ENCODE data around the gene CALU. TPM values are rescaled to one million over a fixed set of nuclear protein-coding genes. Genes with fewer than 3 reads are reported as not detected.

CALU gene
- total RNA-seq, 2 donors from 2014 or later, result 36.3 to 45.8 TPM

DNA sequence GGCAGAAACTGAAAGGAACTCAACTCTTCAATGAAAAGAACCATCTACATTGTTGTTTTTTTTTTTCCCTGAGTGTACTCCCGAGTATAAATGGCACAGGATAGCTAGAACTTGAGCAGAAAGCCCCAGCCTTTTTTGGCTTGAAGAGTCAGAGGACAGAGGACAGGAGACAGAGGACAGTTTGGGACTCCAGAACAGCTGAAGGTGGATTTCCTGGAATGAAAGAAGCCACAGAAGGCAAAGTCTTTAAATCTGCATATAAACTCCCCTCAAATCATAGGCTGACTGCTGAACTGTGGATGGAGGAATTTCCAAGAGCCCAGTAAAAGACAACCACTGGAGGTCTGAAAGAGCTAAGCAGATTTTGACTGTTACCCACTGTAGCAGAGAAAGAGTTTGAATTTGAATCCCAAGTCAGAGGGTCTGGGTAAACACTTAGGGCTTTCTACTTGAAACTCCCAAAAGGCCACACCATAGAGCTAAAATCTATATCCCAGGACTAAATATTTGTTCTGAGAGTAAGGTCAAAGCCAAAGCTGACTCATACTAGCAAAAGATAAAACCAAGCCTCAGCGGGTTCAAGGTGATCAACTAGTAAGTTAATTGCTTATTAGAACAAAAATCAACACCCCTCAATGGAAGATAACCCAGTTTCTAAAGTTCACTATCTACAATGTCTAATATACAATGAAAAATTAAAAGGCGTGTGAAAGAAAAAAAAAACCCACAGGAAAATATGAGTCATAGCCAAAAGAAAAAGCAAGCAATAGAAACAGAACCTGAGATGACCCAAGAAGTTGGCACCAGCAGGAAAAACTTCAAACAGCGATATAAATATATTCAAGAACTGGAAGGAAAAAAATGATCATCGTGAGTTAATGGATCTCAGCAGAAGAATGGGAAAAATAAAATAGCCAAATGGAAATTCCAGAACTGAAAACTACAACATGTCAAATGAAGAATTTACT, 38.3 kb downstream of the CALU start:
- H3K9me3 ChIP-seq, result no peaks in the 10 kb centered on the region
- intact Hi-C loops (cut with DNase I), result no loop called here
- 41 to 44% methylated on average over 5 of the region's 5 CpGs for WGBS, 2 donors
- no peak for ATAC-seq
- TF ChIP-seq CTCF (IDR thresholded peaks at IDR 0.05), result no peak
- TF ChIP-seq POLR2A (IDR thresholded peaks at IDR 0.05), result no peak
- no peaks in the 10 kb centered on the region for H3K36me3 ChIP-seq (replicated peaks in 1 of 2; ENCODE audit: insufficient read depth in 1 of 2, low read depth in 2 of 2)
- H3K4me1 ChIP-seq, result no peaks in the 10 kb centered on the region
- H3K4me3 ChIP-seq, result no peak overlapping the region
- no peak overlapping the region for H3K27ac ChIP-seq
- H3K27me3 ChIP-seq, result no peaks in the 10 kb centered on the region
- no peak for DNase-seq

DNA sequence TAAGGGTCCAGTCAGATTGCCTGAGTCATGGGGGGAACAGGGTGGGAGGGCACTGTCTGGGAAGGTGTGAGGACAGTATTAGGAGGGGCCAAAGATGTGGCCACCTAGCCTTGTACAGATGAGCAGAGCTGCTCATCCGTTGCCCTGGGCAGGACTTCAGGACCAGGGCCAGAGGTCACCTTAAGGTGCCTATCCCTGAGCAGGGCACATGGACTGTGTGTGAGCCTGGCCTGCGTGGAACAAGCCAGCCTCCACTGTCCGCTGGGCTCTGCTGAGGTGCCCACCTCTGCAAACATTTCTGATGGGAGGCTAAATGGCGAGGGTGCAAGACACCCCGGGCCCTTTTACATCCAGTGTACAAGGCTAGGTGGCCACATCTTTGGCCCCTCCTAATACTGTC, 39.8 kb downstream of the CALU start:
- Histone ChIP-seq H3K27me3 (no peaks in the 10 kb centered on the region), H3K36me3 (replicated peaks in 1 of 2; ENCODE audit: insufficient read depth in 1 of 2, low read depth in 2 of 2) (no peaks in the 10 kb centered on the region), H3K4me1 (no peaks in the 10 kb centered on the region), H3K9me3 (no peaks in the 10 kb centered on the region), H3K27ac (no peak overlapping the region), H3K4me3 (no peak overlapping the region)
- intact Hi-C loops (cut with DNase I), result no loop called here
- 97 to 100% methylated on average over 4 to 5 of the region's 5 CpGs for WGBS, 2 donors
- DNase-seq (no peak), ATAC-seq (no peak)
- no peak for TF ChIP-seq POLR2A (IDR thresholded peaks at IDR 0.05)
- TF ChIP-seq CTCF (IDR thresholded peaks at IDR 0.05), result no peak

DNA sequence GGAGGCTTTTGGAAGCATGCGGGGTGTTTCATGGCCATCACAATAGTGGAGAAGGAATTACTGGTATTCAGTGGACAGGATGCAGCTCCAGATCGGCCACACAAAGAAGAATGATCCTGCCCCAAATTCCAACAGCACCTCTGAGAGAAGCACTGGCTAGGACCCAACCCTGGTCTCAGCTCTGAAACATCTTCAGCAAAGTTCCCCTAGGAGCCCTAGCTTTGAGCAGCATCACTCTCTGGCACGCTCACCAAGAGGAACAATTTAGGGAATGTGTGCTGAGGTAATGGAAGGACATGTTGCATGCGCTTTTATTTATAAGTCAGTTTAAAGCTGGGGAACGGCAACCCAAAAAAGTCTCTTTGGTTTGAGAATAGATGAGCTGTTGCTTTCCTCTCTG, 42.0 kb downstream of the CALU start:
- H3K27ac ChIP-seq, result no peak overlapping the region

DNA sequence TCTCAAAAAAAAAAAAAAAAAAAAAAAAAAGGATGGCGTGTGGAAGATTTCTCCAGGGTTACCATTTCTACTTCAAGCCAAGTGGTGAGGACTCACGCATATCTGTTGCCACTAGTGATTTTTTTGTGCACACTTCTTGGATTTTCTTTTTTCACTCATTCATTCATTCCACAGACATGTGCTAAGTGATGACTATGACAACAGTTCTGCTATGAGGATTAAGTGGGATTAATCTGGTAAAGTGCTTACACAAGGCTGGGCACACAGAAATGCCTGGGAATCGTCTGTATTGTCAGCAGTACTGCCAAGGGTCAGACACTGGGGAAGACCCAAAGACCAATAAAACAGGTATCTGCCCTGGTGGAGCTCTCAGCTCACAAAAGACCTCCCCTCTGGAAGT, 42.7 kb downstream of the CALU start:
- ATAC-seq, result no peak
- Histone ChIP-seq H3K27ac (no peak overlapping the region), H3K4me1 (no peaks in the 10 kb centered on the region), H3K4me3 (no peak overlapping the region), H3K36me3 (replicated peaks in 1 of 2; ENCODE audit: insufficient read depth in 1 of 2, low read depth in 2 of 2) (no peaks in the 10 kb centered on the region), H3K27me3 (no peaks in the 10 kb centered on the region), H3K9me3 (no peaks in the 10 kb centered on the region)
- intact Hi-C loops (cut with DNase I), result no loop called here
- TF ChIP-seq POLR2A (IDR thresholded peaks at IDR 0.05) (no peak), CTCF (IDR thresholded peaks at IDR 0.05) (no peak)
- no peak for DNase-seq
- 74 to 81% methylated on average over 3 of the region's 3 CpGs for WGBS, 2 donors

More for the DNA sequence above, 42.0 kb downstream of the CALU start:
- no peak for TF ChIP-seq CTCF (IDR thresholded peaks at IDR 0.05)
- TF ChIP-seq POLR2A (IDR thresholded peaks at IDR 0.05), result no peak
- no peak overlapping the region for H3K4me3 ChIP-seq
- intact Hi-C loops (cut with DNase I), result no loop called here
- 80 to 82% methylated on average over 5 of the region's 5 CpGs for WGBS, 2 donors
- ATAC-seq (no peak), DNase-seq (no peak)
- H3K36me3 ChIP-seq (replicated peaks in 1 of 2; ENCODE audit: insufficient read depth in 1 of 2, low read depth in 2 of 2), result no peaks in the 10 kb centered on the region
- no peaks in the 10 kb centered on the region for H3K4me1 ChIP-seq
- no peaks in the 10 kb centered on the region for H3K9me3 ChIP-seq
- no peaks in the 10 kb centered on the region for H3K27me3 ChIP-seq

Data from body of pancreas (tissue), 4 donors.